H1 (cell line): ENCODE measurements around the gene CDH18. TPM values are rescaled to one million over a fixed set of nuclear protein-coding genes. Genes with fewer than 3 reads are reported as not detected.

Experiments used
- CTCF ChIA-PET: fragments of 300-600 bp; sonication (Branson Sonifier 250); formaldehyde crosslinking; loops from one replicate; lab custom pipeline; 2021; ENCODE audit not compliant: partially characterized antibody; lab: Charles Lee
- POLR2A ChIA-PET: fragments of 300-600 bp; sonication (Branson Sonifier 250); formaldehyde crosslinking; loops from one replicate; lab custom pipeline; 2021; ENCODE audit warnings: inconsistent platforms; ENCODE audit not compliant: partially characterized antibody; lab: Charles Lee
- DNase-seq, 2 experiments: peaks; one replicate each; pipeline versions ENCODE4 v3.0.0 to v3.0.0-alpha.2; 2010 to 2022; ENCODE audit warnings: low spot score in 2 of 2, low read depth in 1 of 2, mixed read lengths in 1 of 2
- FAIRE-seq: peaks from 2 replicates; lab custom pipeline; 2011; peaks lifted over from hg19 to GRCh38; lab: Jason Lieb, UNC
- H2AFZ ChIP-seq: 2 replicates; pipeline ENCODE4 v1.8.1; 2012; ENCODE audit warnings: low read length, inconsistent platforms
- H2AK5ac ChIP-seq: 2 replicates; pipeline ENCODE4 v1.6.1; 2013; ENCODE audit warnings: low read depth, low read length
- H2BK120ac ChIP-seq: replicated peaks from 2 replicates; pipeline ENCODE3; 2013; ENCODE audit warnings: low read depth, low read length, inconsistent platforms
- H2BK12ac ChIP-seq: 2 replicates; pipeline ENCODE4 v1.6.1; 2013; ENCODE audit warnings: low read depth, low read length
- H2BK15ac ChIP-seq: 2 replicates; pipeline ENCODE4 v1.6.1; 2013; ENCODE audit warnings: low read length
- H2BK20ac ChIP-seq: 2 replicates; pipeline ENCODE4 v1.6.1; 2013; ENCODE audit warnings: low read length
- H2BK5ac ChIP-seq: 2 replicates; pipeline ENCODE4 v1.6.1; 2013; ENCODE audit warnings: low read depth, low read length
- H3K14ac ChIP-seq: 2 replicates; pipeline ENCODE4 v1.6.1; 2013; ENCODE audit warnings: inconsistent platforms; ENCODE audit not compliant: insufficient read length
- H3K18ac ChIP-seq: 2 replicates; pipeline ENCODE4 v1.6.1; 2013; ENCODE audit warnings: low read length; ENCODE audit errors: extremely low read depth
- H3K23ac ChIP-seq: 2 replicates; pipeline ENCODE4 v1.6.1; 2013; ENCODE audit warnings: inconsistent platforms; ENCODE audit not compliant: insufficient read length
- H3K23me2 ChIP-seq: 2 replicates; pipeline ENCODE4 v1.6.1; 2013; ENCODE audit warnings: low read depth, low read length
- H3K27ac ChIP-seq: 2 replicates; pipeline ENCODE4 v1.6.1; 2011; ENCODE audit warnings: low read depth, low read length, inconsistent platforms
- H3K27me3 ChIP-seq, 4 experiments: replicated peaks in 1 of 4; 1 replicate in 1 of 4; 2 replicates in 3 of 4; pipeline versions ENCODE4 v1.6.1 to v1.8.1; 2011 to 2013; ENCODE audit warnings: low read length in 3 of 4, mild to moderate bottlenecking in 3 of 4, inconsistent platforms in 2 of 4, mixed read lengths in 2 of 4, moderate library complexity in 1 of 4; ENCODE audit not compliant: control insufficient read depth in 3 of 4, insufficient read depth in 3 of 4; ENCODE audit errors: extremely low read depth in 1 of 4
- H3K36me3 ChIP-seq, 4 experiments: 2 replicates each; pipeline versions ENCODE4 v1.6.1 to v1.8.1; 2011 to 2013; ENCODE audit warnings: mild to moderate bottlenecking in 4 of 4, low read length in 3 of 4, moderate library complexity in 2 of 4, control low read depth in 1 of 4, inconsistent platforms in 1 of 4; ENCODE audit not compliant: insufficient read depth in 4 of 4, control insufficient read depth in 2 of 4
- H3K4ac ChIP-seq: replicated peaks from 2 replicates; pipeline ENCODE3; 2013; ENCODE audit warnings: low read length, low read depth, mixed read lengths, inconsistent platforms; ENCODE audit not compliant: insufficient read length
- H3K4me1 ChIP-seq, 4 experiments: replicated peaks in 1 of 4; 1 replicate in 1 of 4; 2 replicates in 3 of 4; pipeline versions ENCODE4 v1.6.1 to v1.8.1; 2011 to 2013; ENCODE audit warnings: low read length in 3 of 4, inconsistent platforms in 2 of 4, mixed read lengths in 1 of 4; ENCODE audit not compliant: insufficient read depth in 4 of 4, control insufficient read depth in 3 of 4
- H3K4me2 ChIP-seq, 2 experiments: 2 replicates each; pipeline versions ENCODE4 v1.6.1 to v1.8.1; 2011 to 2013; ENCODE audit warnings: low read depth in 2 of 2, low read length in 2 of 2, control low read depth in 1 of 2, inconsistent platforms in 1 of 2, mild to moderate bottlenecking in 1 of 2; ENCODE audit not compliant: insufficient read depth in 1 of 2
- H3K4me3 ChIP-seq, 4 experiments: fragments of 200-600, 300-600 bp in 1 of 4; sonication (generic), shearing (Covaris generic), sonication (Bioruptor Twin) in 1 of 4; 2 replicates each; pipeline versions ENCODE4 v1.5.1 to v1.8.1; 2011 to 2016; ENCODE audit warnings: low read length in 4 of 4, low read depth in 3 of 4, control low read depth in 2 of 4, inconsistent platforms in 2 of 4, mild to moderate bottlenecking in 2 of 4, mixed read lengths in 1 of 4, moderate library complexity in 1 of 4; ENCODE audit not compliant: insufficient read depth in 2 of 4; ENCODE audit errors: extremely low read depth in 1 of 4
- H3K56ac ChIP-seq: replicated peaks from 2 replicates; pipeline ENCODE3; 2013; ENCODE audit warnings: low read depth, mild to moderate bottlenecking, mixed read lengths, low read length, inconsistent platforms; ENCODE audit not compliant: insufficient read length
- H3K79me1 ChIP-seq: 2 replicates; pipeline ENCODE4 v1.6.1; 2013; ENCODE audit warnings: low read depth, low read length, control low read depth
- H3K79me2 ChIP-seq, 2 experiments: 2 replicates each; pipeline versions ENCODE4 v1.6.1 to v1.8.1; 2012 to 2013; ENCODE audit warnings: low read length in 2 of 2, mild to moderate bottlenecking in 2 of 2, inconsistent platforms in 1 of 2; ENCODE audit not compliant: insufficient read depth in 2 of 2, control insufficient read depth in 1 of 2
- H3K9ac ChIP-seq, 4 experiments: replicated peaks in 1 of 4; 1 replicate in 1 of 4; 2 replicates in 3 of 4; pipeline versions ENCODE4 v1.6.1 to v1.8.1; 2011 to 2013; ENCODE audit warnings: low read depth in 3 of 4, low read length in 3 of 4, control low read depth in 2 of 4, mild to moderate bottlenecking in 2 of 4, moderate library complexity in 2 of 4, inconsistent platforms in 1 of 4; ENCODE audit errors: extremely low read depth in 1 of 4
- H3K9me3 ChIP-seq, 2 experiments: 2 replicates each; pipeline versions ENCODE4 v1.6.1 to v1.8.1; 2012 to 2013; ENCODE audit warnings: mild to moderate bottlenecking in 2 of 2, moderate library complexity in 2 of 2, control low read depth in 1 of 2, inconsistent platforms in 1 of 2, low read depth in 1 of 2, low read length in 1 of 2, mixed read lengths in 1 of 2; ENCODE audit not compliant: insufficient read depth in 2 of 2
- H4K20me1 ChIP-seq, 2 experiments: replicated peaks in 1 of 2; 2 replicates each; pipeline versions ENCODE3 to v1.8.1; 2011 to 2013; ENCODE audit warnings: inconsistent platforms in 2 of 2, low read length in 2 of 2, mild to moderate bottlenecking in 1 of 2; ENCODE audit not compliant: insufficient read depth in 2 of 2, control insufficient read depth in 1 of 2
- H4K5ac ChIP-seq: 2 replicates; pipeline ENCODE4 v1.6.1; 2013; ENCODE audit warnings: low read length, low read depth, mixed read lengths, inconsistent platforms; ENCODE audit not compliant: insufficient read length
- H4K8ac ChIP-seq: 2 replicates; pipeline ENCODE4 v1.8.0; 2013; ENCODE audit warnings: mild to moderate bottlenecking, moderate library complexity, low read length, inconsistent platforms; ENCODE audit not compliant: insufficient read depth; ENCODE audit errors: extremely low read depth
- H4K91ac ChIP-seq: replicated peaks from 2 replicates; pipeline ENCODE3; 2013; ENCODE audit warnings: low read length, mixed read lengths, inconsistent platforms; ENCODE audit not compliant: insufficient read length
- EZH2 ChIP-seq: fragments of 200-600 bp; sonication (generic); IDR thresholded peaks from 2 replicates; pipeline ENCODE4 v1.7.1; 2012; ENCODE audit warnings: low read depth, mild to moderate bottlenecking, moderate library complexity, low read length, inconsistent platforms; ENCODE audit not compliant: severe bottlenecking
- JUND ChIP-seq: IDR thresholded peaks from 2 replicates; pipeline ENCODE4 v1.6.1; 2011; ENCODE audit warnings: mild to moderate bottlenecking, improper control_type of control experiment, low read length
- KDM1A ChIP-seq: fragments of 200-600, 300-600 bp; sonication (generic); IDR thresholded peaks from 2 replicates; pipeline ENCODE4 v1.7.1; 2016; ENCODE audit warnings: mild to moderate bottlenecking, low read length, borderline replicate concordance
- PHF8 ChIP-seq: fragments of 200-600 bp; sonication (generic); conservative IDR thresholded peaks from 2 replicates; pipeline ENCODE4 v1.7.1; 2012; ENCODE audit warnings: low read depth, mild to moderate bottlenecking, inconsistent platforms, low read length, moderate library complexity
- POU5F1 ChIP-seq: IDR thresholded peaks from 2 replicates; pipeline ENCODE4 v1.6.1; 2011; ENCODE audit warnings: low read depth, mild to moderate bottlenecking, low read length, moderate library complexity
- RFX5 ChIP-seq: IDR thresholded peaks from 2 replicates; pipeline ENCODE4 v1.6.1; 2011; ENCODE audit warnings: low read depth, low read length, improper control_type of control experiment, borderline replicate concordance
- SIN3A ChIP-seq, 2 experiments: IDR thresholded peaks in 1 of 2; conservative IDR thresholded peaks in 1 of 2; 2 replicates each; pipeline ENCODE4 v1.6.1; 2011 to 2012; ENCODE audit warnings: low read length in 2 of 2, improper control_type of control experiment in 1 of 2, low read depth in 1 of 2, mild to moderate bottlenecking in 1 of 2
- polyA plus RNA-seq, 7 experiments: library from polyadenylated mRNA; depleted of rRNA in 3 of 7; stranded (reverse) in 5 of 7; unstranded in 2 of 7; fragments of >200 nt in 5 of 7; fragments of 200-250 nt in 2 of 7; gene quantifications; 1 replicate in 5 of 7; 2 replicates in 1 of 7; 4 replicates in 1 of 7; pipeline versions ENCODE4 v1.2.1 to v1.2.3, GENCODE V29; 2011 to 2013; ENCODE audit warnings: missing spikeins in 2 of 7, mixed read lengths in 2 of 7
- total RNA-seq: library from RNA; stranded (reverse); fragmentation: NEBNext Ultra II Directional; extraction: Animal tissue kit (Norgen Biotek cat#: 25700); gene quantifications from 2 replicates; pipeline ENCODE4 v1.2.1, GENCODE V29; 2021
- TF ChIP-seq, protein P1 (sequence below): IDR thresholded peaks from 2 replicates; pipeline ENCODE4 v1.6.1; 2012; ENCODE audit warnings: inconsistent platforms

CDH18 gene
- total and polyA plus RNA-seq, 2 of the 8 experiments (the other 6 are each of a cell fraction or from before 2014, with no cell fraction given), result 0.30 to 0.32 TPM

DNA sequence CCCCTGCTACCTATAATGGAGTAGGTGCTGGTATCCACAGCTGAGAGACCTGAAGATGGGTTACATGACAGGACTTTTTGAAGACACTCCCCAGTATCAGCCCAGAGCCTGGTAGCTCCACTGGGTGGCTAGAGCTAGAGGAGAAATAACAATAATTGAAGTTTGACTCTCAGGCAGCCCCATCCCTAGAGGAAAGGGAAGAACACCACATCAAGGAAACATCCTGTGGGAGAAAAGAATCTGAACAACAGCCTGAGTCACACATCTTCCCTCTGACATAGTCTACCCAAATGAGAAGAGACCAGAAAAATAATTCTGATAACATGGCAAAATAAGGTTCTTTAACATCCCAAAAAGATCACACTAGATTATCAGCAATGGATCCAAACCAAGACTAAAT lies 432.1 kb downstream of the CDH18 start:
- FAIRE-seq, result no peak
- Histone ChIP-seq H3K4ac (no peak overlapping the region), H3K4me2 (no peak overlapping the region), H4K5ac (no peak overlapping the region), H3K18ac (no peak overlapping the region), H3K23me2 (no peaks in the 10 kb centered on the region; the same call in 1 of the 2 replicates), H2BK5ac (no peak overlapping the region), H3K79me2 (no peaks in the 10 kb centered on the region), H4K91ac (no peak overlapping the region), H3K9me3 (no peaks in the 10 kb centered on the region), H3K36me3 (no peaks in the 10 kb centered on the region), H3K9ac (no peak overlapping the region), H2AFZ (no peak overlapping the region), H2BK12ac (no peak overlapping the region), H2BK120ac (no peak overlapping the region), H4K20me1 (no peaks in the 10 kb centered on the region), H3K56ac (no peak overlapping the region), H4K8ac (no peak overlapping the region), H3K79me1 (no peaks in the 10 kb centered on the region), H3K4me3 (no peak overlapping the region), H3K27ac (no peak overlapping the region), H2BK20ac (no peak overlapping the region), H2BK15ac (no peak overlapping the region; the same call in 1 of the 2 replicates), H3K4me1 (no peaks in the 10 kb centered on the region), H2AK5ac (no peak overlapping the region), H3K14ac (no peak overlapping the region), H3K27me3 (no peaks in the 10 kb centered on the region), H3K23ac (no peak overlapping the region)
- POLR2A ChIA-PET, result no interaction called here
- no peak for DNase-seq
- TF ChIP-seq EZH2, result no peak
- no peak for TF ChIP-seq SIN3A (conservative IDR thresholded peaks at IDR 0.05 in 1 of 2, IDR thresholded peaks at IDR 0.05 in 1 of 2; ENCODE audit: low read depth in 1 of 2, low read length in 2 of 2)
- TF ChIP-seq PHF8, result no peak
- no peak for TF ChIP-seq KDM1A
- no peak for TF ChIP-seq POU5F1
- no peak for TF ChIP-seq JUND
- TF ChIP-seq RFX5, result no peak
- TF ChIP-seq, protein P1, sequence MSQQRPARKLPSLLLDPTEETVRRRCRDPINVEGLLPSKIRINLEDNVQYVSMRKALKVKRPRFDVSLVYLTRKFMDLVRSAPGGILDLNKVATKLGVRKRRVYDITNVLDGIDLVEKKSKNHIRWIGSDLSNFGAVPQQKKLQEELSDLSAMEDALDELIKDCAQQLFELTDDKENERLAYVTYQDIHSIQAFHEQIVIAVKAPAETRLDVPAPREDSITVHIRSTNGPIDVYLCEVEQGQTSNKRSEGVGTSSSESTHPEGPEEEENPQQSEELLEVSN, result no peak
- CTCF ChIA-PET, result interaction anchor here (1.1 to 1.4 kb wide), 2 partner anchors 8 to 1046 kb away, joined by 3 to 4 read pairs; no protein-coding TSS in a partner anchor
